ENCODE results near the gene SMCP.

SMCP gene

DNA sequence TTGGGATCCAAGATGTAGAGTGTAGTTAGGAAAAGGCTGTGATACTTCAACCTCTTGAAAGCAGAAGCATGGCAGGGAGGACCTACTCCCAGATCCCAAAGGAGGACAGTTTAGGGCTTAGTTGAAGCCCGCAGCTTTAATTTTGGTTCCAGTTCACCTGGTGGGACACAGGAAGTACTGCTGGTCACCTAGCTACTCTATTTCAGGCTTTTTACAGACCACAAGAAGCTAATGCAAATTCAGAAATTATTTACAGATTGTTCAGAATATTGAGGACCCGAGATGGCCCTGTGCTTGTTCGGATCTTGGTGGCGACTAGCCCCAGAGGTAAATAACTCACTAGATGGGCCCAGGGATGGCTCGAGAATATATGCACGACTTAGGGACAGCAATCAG lies 6.4 kb upstream of the SMCP start:
- no peak overlapping the region for H3K4me3 ChIP-seq (ENCODE audit: control insufficient read depth, low read depth, low read length)
- no peak for DNase-seq (ENCODE audit: low read depth)

DNA sequence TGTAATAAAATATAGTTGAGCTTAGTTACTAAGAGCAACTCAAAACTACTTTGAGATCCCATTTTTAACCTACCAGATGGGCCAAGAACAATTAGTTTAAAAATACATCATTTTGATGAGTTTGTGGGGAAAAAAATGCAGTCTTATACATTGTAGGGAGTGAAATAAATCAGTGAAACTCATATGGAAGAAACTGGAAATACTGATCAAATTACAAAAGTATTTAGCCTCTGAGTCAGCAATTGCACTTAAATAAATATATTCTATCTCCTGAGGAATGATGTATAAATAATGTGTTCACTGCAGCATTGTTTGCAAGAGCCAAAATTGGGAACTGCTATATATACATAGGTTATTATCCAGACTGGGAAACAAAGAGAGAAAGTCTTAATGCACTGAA lies 4.6 kb upstream of the SMCP start:
- TF ChIP-seq, protein P1, sequence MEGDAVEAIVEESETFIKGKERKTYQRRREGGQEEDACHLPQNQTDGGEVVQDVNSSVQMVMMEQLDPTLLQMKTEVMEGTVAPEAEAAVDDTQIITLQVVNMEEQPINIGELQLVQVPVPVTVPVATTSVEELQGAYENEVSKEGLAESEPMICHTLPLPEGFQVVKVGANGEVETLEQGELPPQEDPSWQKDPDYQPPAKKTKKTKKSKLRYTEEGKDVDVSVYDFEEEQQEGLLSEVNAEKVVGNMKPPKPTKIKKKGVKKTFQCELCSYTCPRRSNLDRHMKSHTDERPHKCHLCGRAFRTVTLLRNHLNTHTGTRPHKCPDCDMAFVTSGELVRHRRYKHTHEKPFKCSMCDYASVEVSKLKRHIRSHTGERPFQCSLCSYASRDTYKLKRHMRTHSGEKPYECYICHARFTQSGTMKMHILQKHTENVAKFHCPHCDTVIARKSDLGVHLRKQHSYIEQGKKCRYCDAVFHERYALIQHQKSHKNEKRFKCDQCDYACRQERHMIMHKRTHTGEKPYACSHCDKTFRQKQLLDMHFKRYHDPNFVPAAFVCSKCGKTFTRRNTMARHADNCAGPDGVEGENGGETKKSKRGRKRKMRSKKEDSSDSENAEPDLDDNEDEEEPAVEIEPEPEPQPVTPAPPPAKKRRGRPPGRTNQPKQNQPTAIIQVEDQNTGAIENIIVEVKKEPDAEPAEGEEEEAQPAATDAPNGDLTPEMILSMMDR (IDR thresholded peaks at IDR 0.05; ENCODE audit: control insufficient read depth, insufficient read depth, low read depth, low read length, missing control alignments), result no peak
- no peak overlapping the region for H3K4me3 ChIP-seq (ENCODE audit: control insufficient read depth, low read depth, low read length)
- no peak for DNase-seq (ENCODE audit: low read depth)

More for the DNA sequence above, 6.4 kb upstream of the SMCP start:
- TF ChIP-seq, protein P1 (IDR thresholded peaks at IDR 0.05; ENCODE audit: control insufficient read depth, insufficient read depth, low read depth, low read length, missing control alignments), result no peak

DNA sequence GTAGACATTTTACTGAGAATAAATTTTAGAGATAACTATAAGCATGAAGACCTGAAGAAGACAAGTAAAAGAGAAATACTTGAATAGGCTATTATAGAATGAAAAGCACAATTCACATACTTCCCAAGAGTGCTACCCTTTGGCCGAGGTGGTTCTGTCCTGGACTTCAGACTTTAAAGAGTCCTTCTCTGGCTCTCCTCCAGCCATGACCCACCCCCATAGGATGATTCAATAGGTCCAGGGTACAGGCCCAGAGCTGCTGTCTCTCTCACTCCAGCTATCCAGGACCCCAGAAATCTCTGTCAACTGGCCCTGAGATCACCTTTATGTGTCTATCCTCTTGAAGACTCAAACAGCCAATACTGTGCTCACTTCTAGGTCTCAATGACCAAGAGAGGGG lies 1.3 kb upstream of the SMCP start:
- no peak overlapping the region for H3K4me3 ChIP-seq (ENCODE audit: control insufficient read depth, low read depth, low read length)
- no peak for DNase-seq (ENCODE audit: low read depth)
- TF ChIP-seq, protein P1 (IDR thresholded peaks at IDR 0.05; ENCODE audit: control insufficient read depth, insufficient read depth, low read depth, low read length, missing control alignments), result no peak

GRCh38 chr1:152879559-152880198 lies 1.6 kb downstream of the SMCP start:
- H3K4me3 ChIP-seq (ENCODE audit: control insufficient read depth, low read depth, low read length), result no peak overlapping the region
- DNase-seq (ENCODE audit: low read depth), result no peak
- TF ChIP-seq, protein P1 (IDR thresholded peaks at IDR 0.05; ENCODE audit: control insufficient read depth, insufficient read depth, low read depth, low read length, missing control alignments), result no peak

- TF ChIP-seq, protein P1 (IDR thresholded peaks at IDR 0.05; ENCODE audit: control insufficient read depth, insufficient read depth, low read depth, low read length, missing control alignments), result no peak
- H3K4me3 ChIP-seq (ENCODE audit: control insufficient read depth, low read depth, low read length), result no peak overlapping the region
- no peak for DNase-seq (ENCODE audit: low read depth)
Observed at GRCh38 chr1:152880316-152880715, 2.2 kb downstream of the SMCP start.

DNA sequence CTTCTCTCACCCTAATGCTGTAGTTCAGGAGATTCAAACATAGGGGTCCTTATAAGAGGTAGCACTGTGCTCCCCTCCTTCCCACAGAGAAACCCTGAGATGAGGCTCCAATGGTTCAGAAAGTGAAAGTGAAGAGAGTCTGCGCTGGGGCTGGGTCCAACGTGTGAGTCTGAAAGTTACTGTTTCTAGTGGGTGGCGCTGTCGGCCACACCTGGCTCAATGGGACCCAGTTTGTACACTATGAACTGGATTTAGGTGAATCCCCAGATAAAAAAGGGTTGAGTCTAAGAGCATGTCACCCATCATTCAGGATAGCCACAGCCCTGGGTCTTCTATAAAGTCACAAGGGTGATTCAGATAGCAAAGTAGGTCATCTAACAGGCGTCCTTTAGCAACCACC lies 2.8 kb downstream of the SMCP start:
- H3K4me3 ChIP-seq (ENCODE audit: control insufficient read depth, low read depth, low read length), result no peak overlapping the region
- TF ChIP-seq, protein P1 (IDR thresholded peaks at IDR 0.05; ENCODE audit: control insufficient read depth, insufficient read depth, low read depth, low read length, missing control alignments), result no peak
- DNase-seq (ENCODE audit: low read depth), result no peak

Data from AG09309 (cell line).